Thoracic aorta (tissue), 2 donors: ENCODE data around the gene ADCY7. TPM values are rescaled to one million over a fixed set of nuclear protein-coding genes. Genes with fewer than 3 reads are reported as not detected.

Experiments
- ATAC-seq: fragments of 150-250 bp; one replicate; pipeline ENCODE4 v1.8.0; 2017; ENCODE audit warnings: low read depth; ENCODE audit not compliant: insufficient number of reproducible peaks, low FRiP score
- DNase-seq: peaks from one replicate; pipeline ENCODE4 v3.0.0-alpha.2; 2020; ENCODE audit warnings: low spot score
- H3K27ac ChIP-seq, 2 donors: fragments of 200-600 bp; sonication (generic); 1 replicate in 1 of 2; 2 replicates in 1 of 2; pipeline ENCODE4 v1.5.1; 2016; ENCODE audit warnings: mild to moderate bottlenecking in 2 of 2, moderate library complexity in 2 of 2
- H3K27me3 ChIP-seq: fragments of 200-600 bp; sonication (generic); replicated peaks from 2 replicates; pipeline ENCODE4 v1.6.0; 2016; ENCODE audit warnings: mild to moderate bottlenecking; ENCODE audit not compliant: insufficient read depth
- H3K36me3 ChIP-seq: fragments of 200-600 bp; sonication (generic); one replicate; pipeline ENCODE4 v1.5.1; 2016
- H3K4me1 ChIP-seq, 2 donors: fragments of 200-600 bp; sonication (generic); 1 replicate in 1 of 2; 2 replicates in 1 of 2; pipeline versions ENCODE4 v1.5.1 to v1.6.0; 2016; ENCODE audit warnings: low read depth in 2 of 2, mild to moderate bottlenecking in 1 of 2; ENCODE audit not compliant: control insufficient read depth in 1 of 2
- H3K4me3 ChIP-seq: fragments of 200-600 bp; sonication (generic); 2 replicates; pipeline ENCODE4 v1.5.1; 2016; ENCODE audit warnings: mild to moderate bottlenecking
- H3K9me3 ChIP-seq: fragments of 200-600 bp; sonication (generic); 2 replicates; pipeline ENCODE4 v1.5.1; 2016
- total RNA-seq, 2 donors: library from RNA; depleted of rRNA; stranded (reverse); fragments of >200 nt; gene quantifications; one replicate each; pipeline versions ENCODE4 v1.1.0 to v1.2.3, GENCODE V29; 2016
- TF ChIP-seq, protein P1 (sequence below): fragments of 200-600 bp; sonication (generic); IDR thresholded peaks from one replicate; pipeline ENCODE4 v1.5.1; 2019; ENCODE audit warnings: antibody characterized with exemption

The ADCY7 gene
- total RNA-seq, 2 donors from 2014 or later = 35.9 to 39.8 TPM

DNA sequence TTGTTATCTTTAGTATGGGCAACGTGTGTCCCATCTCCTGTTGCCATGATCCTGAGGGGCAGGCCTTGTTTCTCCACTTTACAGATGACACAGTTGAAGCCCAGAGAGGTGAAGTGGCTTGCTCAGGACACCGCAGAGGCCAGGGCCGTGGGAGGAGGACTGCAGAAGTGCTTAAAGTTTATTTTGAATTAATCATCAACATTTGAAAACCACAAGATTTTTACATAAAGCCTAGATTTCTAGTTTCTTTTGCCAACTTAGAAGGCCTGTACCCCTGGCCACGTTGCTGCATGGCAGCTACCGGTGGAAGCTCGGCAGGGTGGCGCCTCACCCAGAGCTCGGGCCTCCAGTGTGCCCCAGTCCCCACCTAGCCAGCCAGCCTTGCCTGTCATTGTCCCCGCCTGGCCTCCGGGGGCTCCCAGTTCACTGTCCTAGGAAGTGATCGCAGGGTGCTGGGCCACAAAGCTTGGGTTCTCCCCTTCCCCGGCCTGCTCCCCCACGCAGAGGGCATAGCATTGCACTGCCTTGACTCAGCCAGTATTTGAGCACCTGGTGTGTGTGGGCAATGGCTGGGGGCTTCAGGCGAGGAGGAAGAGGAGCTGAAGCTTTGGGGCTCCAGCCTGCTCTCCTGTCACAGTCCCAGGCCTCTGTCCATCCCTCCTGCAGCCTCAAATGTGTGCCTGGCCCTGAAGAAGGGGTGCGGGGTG lies 14.8 kb upstream of the ADCY7 start:
- H3K27ac ChIP-seq = no peak overlapping the region
- DNase-seq (no peak), ATAC-seq (no peak)

DNA sequence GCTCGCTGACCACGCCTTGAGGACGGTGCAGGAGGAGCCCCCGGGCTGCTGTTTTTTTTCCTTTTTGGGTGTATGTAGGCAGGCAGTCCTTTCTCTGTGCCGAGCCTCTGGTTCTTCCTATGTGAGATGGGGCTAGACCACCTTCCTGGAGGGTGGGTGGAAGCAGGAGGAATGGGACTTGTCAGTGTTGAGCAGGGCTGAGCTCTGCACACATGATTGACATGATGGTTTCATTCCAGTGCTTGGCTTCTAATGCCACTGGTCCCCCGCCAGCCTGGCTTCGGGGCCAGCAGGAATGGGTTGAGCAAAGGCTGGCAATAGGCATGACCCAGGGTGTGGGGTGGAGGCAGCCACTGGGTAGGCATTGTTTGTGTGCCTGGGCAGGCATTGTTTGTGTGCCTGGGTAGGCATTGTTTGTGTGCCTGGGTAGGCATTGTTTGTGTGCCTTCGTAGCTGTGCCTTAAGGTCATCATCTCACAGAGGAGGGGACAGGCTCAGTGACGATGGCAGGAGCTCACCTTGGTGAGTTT lies 14.2 kb upstream of the ADCY7 start:
- Histone ChIP-seq H3K27ac (no peak overlapping the region), H3K27me3 (no peaks in the 10 kb centered on the region), H3K4me1 (peaks cover 13 to 31% of the 10 kb centered on the region in 2 donors), H3K36me3 (no peaks in the 10 kb centered on the region), H3K9me3 (no peaks in the 10 kb centered on the region), H3K4me3 (no peak overlapping the region)
- TF ChIP-seq, protein P1, sequence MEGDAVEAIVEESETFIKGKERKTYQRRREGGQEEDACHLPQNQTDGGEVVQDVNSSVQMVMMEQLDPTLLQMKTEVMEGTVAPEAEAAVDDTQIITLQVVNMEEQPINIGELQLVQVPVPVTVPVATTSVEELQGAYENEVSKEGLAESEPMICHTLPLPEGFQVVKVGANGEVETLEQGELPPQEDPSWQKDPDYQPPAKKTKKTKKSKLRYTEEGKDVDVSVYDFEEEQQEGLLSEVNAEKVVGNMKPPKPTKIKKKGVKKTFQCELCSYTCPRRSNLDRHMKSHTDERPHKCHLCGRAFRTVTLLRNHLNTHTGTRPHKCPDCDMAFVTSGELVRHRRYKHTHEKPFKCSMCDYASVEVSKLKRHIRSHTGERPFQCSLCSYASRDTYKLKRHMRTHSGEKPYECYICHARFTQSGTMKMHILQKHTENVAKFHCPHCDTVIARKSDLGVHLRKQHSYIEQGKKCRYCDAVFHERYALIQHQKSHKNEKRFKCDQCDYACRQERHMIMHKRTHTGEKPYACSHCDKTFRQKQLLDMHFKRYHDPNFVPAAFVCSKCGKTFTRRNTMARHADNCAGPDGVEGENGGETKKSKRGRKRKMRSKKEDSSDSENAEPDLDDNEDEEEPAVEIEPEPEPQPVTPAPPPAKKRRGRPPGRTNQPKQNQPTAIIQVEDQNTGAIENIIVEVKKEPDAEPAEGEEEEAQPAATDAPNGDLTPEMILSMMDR = no peak
- DNase-seq (no peak), ATAC-seq (no peak)

More for the DNA sequence above, 14.8 kb upstream of the ADCY7 start:
- Histone ChIP-seq H3K36me3 (no peaks in the 10 kb centered on the region), H3K4me3 (no peak overlapping the region), H3K4me1 (peaks cover 13 to 37% of the 10 kb centered on the region in 2 donors), H3K9me3 (no peaks in the 10 kb centered on the region), H3K27me3 (no peaks in the 10 kb centered on the region)
- TF ChIP-seq, protein P1 = no peak

DNA sequence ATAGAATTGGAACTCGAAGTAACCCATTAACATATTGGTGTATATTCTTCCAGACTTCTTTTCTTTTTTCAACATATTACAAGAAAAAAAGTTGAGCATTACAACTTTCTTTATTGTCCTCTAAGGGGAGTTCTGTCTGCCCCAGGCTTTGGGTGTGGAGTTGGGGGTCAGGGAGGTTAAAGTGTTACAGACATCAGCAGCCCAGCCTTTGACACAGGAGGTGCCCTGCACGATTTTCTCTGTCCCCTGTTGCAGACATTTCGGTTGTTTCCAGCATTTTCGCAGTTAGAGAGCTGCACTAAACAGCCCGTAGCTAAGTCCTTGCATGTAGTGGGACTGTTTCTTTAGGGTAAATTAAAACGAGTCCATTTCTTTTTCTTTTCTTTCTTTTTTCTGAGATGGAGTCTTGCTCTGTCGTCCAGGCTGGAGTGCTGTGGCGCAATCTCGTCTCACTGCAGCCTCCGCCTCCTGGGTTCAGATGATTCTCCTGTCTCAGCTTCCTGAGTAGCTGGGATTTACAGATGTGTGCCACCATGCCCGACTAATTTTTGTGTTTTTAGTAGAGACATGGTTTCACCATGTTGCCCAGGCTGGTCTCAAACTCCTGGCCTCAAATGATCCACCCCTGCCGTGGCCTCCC lies 13.4 kb upstream of the ADCY7 start:
- Histone ChIP-seq H3K4me1 (peaks cover 13 to 29% of the 10 kb centered on the region in 2 donors), H3K9me3 (no peaks in the 10 kb centered on the region), H3K36me3 (no peaks in the 10 kb centered on the region), H3K27ac (no peak overlapping the region), H3K27me3 (no peaks in the 10 kb centered on the region), H3K4me3 (no peak overlapping the region)
- ATAC-seq (no peak), DNase-seq (no peak)
- TF ChIP-seq, protein P1 = no peak

DNA sequence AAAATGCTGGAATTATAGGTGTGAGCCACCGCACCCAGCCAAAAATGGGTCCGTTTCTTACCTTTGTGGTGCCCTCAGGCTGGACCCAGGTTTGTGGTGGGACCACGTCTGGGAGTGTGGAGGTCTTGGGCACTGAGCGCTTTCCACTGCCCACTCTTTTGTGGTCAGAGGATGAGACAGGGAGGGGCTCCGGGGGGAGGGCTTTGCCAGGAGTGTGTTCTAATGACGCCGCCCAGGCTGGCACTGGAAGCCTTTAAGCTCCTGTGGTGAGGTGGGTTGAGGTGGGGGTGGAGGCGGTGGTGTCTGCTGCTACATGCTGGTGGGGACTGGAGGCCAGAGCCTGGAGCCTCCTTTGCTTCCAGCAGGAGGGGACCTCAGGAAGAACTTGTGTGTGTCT lies 12.8 kb upstream of the ADCY7 start:
- DNase-seq (no peak), ATAC-seq (no peak)
- Histone ChIP-seq H3K4me1 (peaks cover 13 to 25% of the 10 kb centered on the region in 2 donors), H3K36me3 (no peaks in the 10 kb centered on the region), H3K4me3 (no peak overlapping the region), H3K9me3 (no peaks in the 10 kb centered on the region), H3K27ac (no peak overlapping the region), H3K27me3 (no peaks in the 10 kb centered on the region)
- TF ChIP-seq, protein P1 = no peak

DNA sequence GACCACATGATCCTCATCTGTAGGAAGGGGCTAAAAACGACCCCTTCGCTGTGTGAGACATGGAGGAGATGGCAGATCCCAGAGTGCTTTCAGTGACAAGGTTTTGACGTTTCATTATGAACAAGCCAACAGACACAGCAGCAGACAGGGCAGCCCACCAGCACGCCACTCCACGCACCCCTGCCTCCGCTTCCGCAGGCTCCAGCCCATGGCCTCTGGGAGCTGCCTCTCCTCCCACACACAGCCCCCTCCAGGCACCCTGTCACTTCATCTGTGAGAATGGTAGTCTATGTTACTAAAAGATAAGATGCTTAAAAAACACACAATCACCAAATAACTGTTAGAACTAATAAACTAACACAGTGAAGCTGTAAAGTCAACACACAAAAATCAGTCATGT lies 12.3 kb upstream of the ADCY7 start:
- Histone ChIP-seq H3K27me3 (no peaks in the 10 kb centered on the region), H3K36me3 (no peaks in the 10 kb centered on the region), H3K4me1 (peaks cover 13 to 26% of the 10 kb centered on the region in 2 donors), H3K27ac (no peak overlapping the region), H3K4me3 (no peak overlapping the region), H3K9me3 (no peaks in the 10 kb centered on the region)
- DNase-seq (no peak), ATAC-seq (no peak)
- TF ChIP-seq, protein P1 = no peak
